ENCODE data around the gene ATP6V0A4.

The ATP6V0A4 gene

GRCh38 chr7:138781004-138781403 lies 17.0 kb downstream of the ATP6V0A4 start:
- Histone ChIP-seq H3K27me3 (ENCODE audit: control insufficient read depth in 1 of 2, insufficient read depth in 2 of 2, low read length in 2 of 2) (no peaks in the 10 kb centered on the region), H3K4me1 (ENCODE audit: control insufficient read depth in 1 of 2, insufficient read depth in 2 of 2, low read length in 2 of 2) (no peaks in the 10 kb centered on the region), H3K9ac (ENCODE audit: low read depth in 1 of 2, low read length in 2 of 2) (no peak overlapping the region), H3K4me3 (ENCODE audit: low read depth in 1 of 2, low read length in 2 of 2) (no peak overlapping the region), H3K36me3 (ENCODE audit: control insufficient read depth in 1 of 2, insufficient read depth in 2 of 2, low read length in 2 of 2) (no peaks in the 10 kb centered on the region), H3K27ac (ENCODE audit: low read depth, low read length) (no peak overlapping the region), H3K9me3 (ENCODE audit: control insufficient read depth in 1 of 2, low read length in 2 of 2) (no peaks in the 10 kb centered on the region)

GRCh38 chr7:138776166-138776833 lies 21.7 kb downstream of the ATP6V0A4 start:
- Histone ChIP-seq H3K9ac (ENCODE audit: low read depth in 1 of 2, low read length in 2 of 2) (no peak overlapping the region), H3K4me3 (ENCODE audit: low read depth in 1 of 2, low read length in 2 of 2) (no peak overlapping the region), H3K9me3 (ENCODE audit: control insufficient read depth in 1 of 2, low read length in 2 of 2) (no peaks in the 10 kb centered on the region), H3K36me3 (ENCODE audit: control insufficient read depth in 1 of 2, insufficient read depth in 2 of 2, low read length in 2 of 2) (no peaks in the 10 kb centered on the region), H3K27ac (ENCODE audit: low read depth, low read length) (no peak overlapping the region), H3K27me3 (ENCODE audit: control insufficient read depth in 1 of 2, insufficient read depth in 2 of 2, low read length in 2 of 2) (no peaks in the 10 kb centered on the region), H3K4me1 (ENCODE audit: control insufficient read depth in 1 of 2, insufficient read depth in 2 of 2, low read length in 2 of 2) (no peaks in the 10 kb centered on the region)

- Histone ChIP-seq H3K27ac (ENCODE audit: low read depth, low read length) (no peak overlapping the region), H3K9me3 (ENCODE audit: control insufficient read depth in 1 of 2, low read length in 2 of 2) (no peaks in the 10 kb centered on the region), H3K36me3 (ENCODE audit: control insufficient read depth in 1 of 2, insufficient read depth in 2 of 2, low read length in 2 of 2) (no peaks in the 10 kb centered on the region), H3K9ac (ENCODE audit: low read depth in 1 of 2, low read length in 2 of 2) (no peak overlapping the region), H3K4me3 (ENCODE audit: low read depth in 1 of 2, low read length in 2 of 2) (no peak overlapping the region), H3K27me3 (ENCODE audit: control insufficient read depth in 1 of 2, insufficient read depth in 2 of 2, low read length in 2 of 2) (no peaks in the 10 kb centered on the region), H3K4me1 (ENCODE audit: control insufficient read depth in 1 of 2, insufficient read depth in 2 of 2, low read length in 2 of 2) (no peaks in the 10 kb centered on the region)
These were observed 24.2 kb downstream of the ATP6V0A4 start for GRCh38 chr7:138773817-138774216.

GRCh38 chr7:138773176-138773575 lies 24.8 kb downstream of the ATP6V0A4 start:
- no peaks in the 10 kb centered on the region for H3K36me3 ChIP-seq (ENCODE audit: control insufficient read depth in 1 of 2, insufficient read depth in 2 of 2, low read length in 2 of 2)
- no peak overlapping the region for H3K27ac ChIP-seq (ENCODE audit: low read depth, low read length)
- H3K4me3 ChIP-seq (ENCODE audit: low read depth in 1 of 2, low read length in 2 of 2): no peak overlapping the region
- H3K9ac ChIP-seq (ENCODE audit: low read depth in 1 of 2, low read length in 2 of 2): no peak overlapping the region
- H3K4me1 ChIP-seq (ENCODE audit: control insufficient read depth in 1 of 2, insufficient read depth in 2 of 2, low read length in 2 of 2): no peaks in the 10 kb centered on the region
- no peaks in the 10 kb centered on the region for H3K27me3 ChIP-seq (ENCODE audit: control insufficient read depth in 1 of 2, insufficient read depth in 2 of 2, low read length in 2 of 2)
- H3K9me3 ChIP-seq (ENCODE audit: control insufficient read depth in 1 of 2, low read length in 2 of 2): no peaks in the 10 kb centered on the region

GRCh38 chr7:138770904-138771303 lies 27.1 kb downstream of the ATP6V0A4 start:
- H3K9me3 ChIP-seq (ENCODE audit: control insufficient read depth in 1 of 2, low read length in 2 of 2): no peaks in the 10 kb centered on the region
- no peak overlapping the region for H3K27ac ChIP-seq (ENCODE audit: low read depth, low read length)
- no peak overlapping the region for H3K4me3 ChIP-seq (ENCODE audit: low read depth in 1 of 2, low read length in 2 of 2)
- H3K4me1 ChIP-seq (ENCODE audit: control insufficient read depth in 1 of 2, insufficient read depth in 2 of 2, low read length in 2 of 2): no peaks in the 10 kb centered on the region
- no peaks in the 10 kb centered on the region for H3K27me3 ChIP-seq (ENCODE audit: control insufficient read depth in 1 of 2, insufficient read depth in 2 of 2, low read length in 2 of 2)
- no peak overlapping the region for H3K9ac ChIP-seq (ENCODE audit: low read depth in 1 of 2, low read length in 2 of 2)
- H3K36me3 ChIP-seq (ENCODE audit: control insufficient read depth in 1 of 2, insufficient read depth in 2 of 2, low read length in 2 of 2): no peaks in the 10 kb centered on the region

- H3K27ac ChIP-seq (ENCODE audit: low read depth, low read length): no peak overlapping the region
These were observed 29.8 kb downstream of the ATP6V0A4 start for GRCh38 chr7:138768241-138768640.

GRCh38 chr7:138756591-138757242 lies 41.3 kb downstream of the ATP6V0A4 start:
- no peak overlapping the region for H3K4me3 ChIP-seq (ENCODE audit: low read depth in 1 of 2, low read length in 2 of 2)
- H3K9ac ChIP-seq (ENCODE audit: low read depth in 1 of 2, low read length in 2 of 2): no peak overlapping the region
- H3K27me3 ChIP-seq (ENCODE audit: control insufficient read depth in 1 of 2, insufficient read depth in 2 of 2, low read length in 2 of 2): no peaks in the 10 kb centered on the region
- no peaks in the 10 kb centered on the region for H3K4me1 ChIP-seq (ENCODE audit: control insufficient read depth in 1 of 2, insufficient read depth in 2 of 2, low read length in 2 of 2)
- H3K27ac ChIP-seq (ENCODE audit: low read depth, low read length): no peak overlapping the region
- H3K9me3 ChIP-seq (ENCODE audit: control insufficient read depth in 1 of 2, low read length in 2 of 2): no peaks in the 10 kb centered on the region
- no peaks in the 10 kb centered on the region for H3K36me3 ChIP-seq (ENCODE audit: control insufficient read depth in 1 of 2, insufficient read depth in 2 of 2, low read length in 2 of 2)

More at GRCh38 chr7:138768241-138768640, 29.8 kb downstream of the ATP6V0A4 start:
- Histone ChIP-seq H3K4me3 (ENCODE audit: low read depth in 1 of 2, low read length in 2 of 2) (no peak overlapping the region), H3K27me3 (ENCODE audit: control insufficient read depth in 1 of 2, insufficient read depth in 2 of 2, low read length in 2 of 2) (no peaks in the 10 kb centered on the region), H3K9ac (ENCODE audit: low read depth in 1 of 2, low read length in 2 of 2) (no peak overlapping the region), H3K36me3 (ENCODE audit: control insufficient read depth in 1 of 2, insufficient read depth in 2 of 2, low read length in 2 of 2) (no peaks in the 10 kb centered on the region), H3K9me3 (ENCODE audit: control insufficient read depth in 1 of 2, low read length in 2 of 2) (no peaks in the 10 kb centered on the region), H3K4me1 (ENCODE audit: control insufficient read depth in 1 of 2, insufficient read depth in 2 of 2, low read length in 2 of 2) (no peaks in the 10 kb centered on the region)

- H3K4me3 ChIP-seq (ENCODE audit: low read depth in 1 of 2, low read length in 2 of 2): no peak overlapping the region
- no peaks in the 10 kb centered on the region for H3K27me3 ChIP-seq (ENCODE audit: control insufficient read depth in 1 of 2, insufficient read depth in 2 of 2, low read length in 2 of 2)
- H3K27ac ChIP-seq (ENCODE audit: low read depth, low read length): no peak overlapping the region
- no peak overlapping the region for H3K9ac ChIP-seq (ENCODE audit: low read depth in 1 of 2, low read length in 2 of 2)
- no peaks in the 10 kb centered on the region for H3K36me3 ChIP-seq (ENCODE audit: control insufficient read depth in 1 of 2, insufficient read depth in 2 of 2, low read length in 2 of 2)
- no peaks in the 10 kb centered on the region for H3K9me3 ChIP-seq (ENCODE audit: control insufficient read depth in 1 of 2, low read length in 2 of 2)
- no peaks in the 10 kb centered on the region for H3K4me1 ChIP-seq (ENCODE audit: control insufficient read depth in 1 of 2, insufficient read depth in 2 of 2, low read length in 2 of 2)
These were observed 42.0 kb downstream of the ATP6V0A4 start for GRCh38 chr7:138755842-138756590.

GRCh38 chr7:138755331-138755747 lies 42.7 kb downstream of the ATP6V0A4 start:
- H3K9me3 ChIP-seq (ENCODE audit: control insufficient read depth in 1 of 2, low read length in 2 of 2): no peaks in the 10 kb centered on the region
- no peaks in the 10 kb centered on the region for H3K27me3 ChIP-seq (ENCODE audit: control insufficient read depth in 1 of 2, insufficient read depth in 2 of 2, low read length in 2 of 2)
- no peak overlapping the region for H3K27ac ChIP-seq (ENCODE audit: low read depth, low read length)
- H3K4me3 ChIP-seq (ENCODE audit: low read depth in 1 of 2, low read length in 2 of 2): no peak overlapping the region
- H3K36me3 ChIP-seq (ENCODE audit: control insufficient read depth in 1 of 2, insufficient read depth in 2 of 2, low read length in 2 of 2): no peaks in the 10 kb centered on the region
- no peaks in the 10 kb centered on the region for H3K4me1 ChIP-seq (ENCODE audit: control insufficient read depth in 1 of 2, insufficient read depth in 2 of 2, low read length in 2 of 2)
- H3K9ac ChIP-seq (ENCODE audit: low read depth in 1 of 2, low read length in 2 of 2): no peak overlapping the region

- H3K27ac ChIP-seq (ENCODE audit: low read depth, low read length): no peak overlapping the region
- no peaks in the 10 kb centered on the region for H3K4me1 ChIP-seq (ENCODE audit: control insufficient read depth in 1 of 2, insufficient read depth in 2 of 2, low read length in 2 of 2)
- no peak overlapping the region for H3K9ac ChIP-seq (ENCODE audit: low read depth in 1 of 2, low read length in 2 of 2)
- no peaks in the 10 kb centered on the region for H3K9me3 ChIP-seq (ENCODE audit: control insufficient read depth in 1 of 2, low read length in 2 of 2)
- no peaks in the 10 kb centered on the region for H3K27me3 ChIP-seq (ENCODE audit: control insufficient read depth in 1 of 2, insufficient read depth in 2 of 2, low read length in 2 of 2)
- H3K4me3 ChIP-seq (ENCODE audit: low read depth in 1 of 2, low read length in 2 of 2): no peak overlapping the region
- H3K36me3 ChIP-seq (ENCODE audit: control insufficient read depth in 1 of 2, insufficient read depth in 2 of 2, low read length in 2 of 2): no peaks in the 10 kb centered on the region
These were observed 44.4 kb downstream of the ATP6V0A4 start for GRCh38 chr7:138753610-138754009.
